AG09319 (cell line): ENCODE data around the gene RCAN2.
A peak's percentile ranks its signal among the peaks of the same experiment; 100 is the strongest.
"Not testable (repeated sequence)": the region's sequence is repeated elsewhere in the genome, so short reads cannot be mapped to it uniquely, and the experiment has no call there.

Experiments
- DNase-seq: peaks from one replicate; pipeline ENCODE4 v3.0.0-alpha.2; 2010; ENCODE audit warnings: low read depth; ENCODE audit errors: extremely low read depth
- CTCF ChIP-seq: IDR thresholded peaks from 2 replicates; pipeline ENCODE4 v1.5.1; 2011; ENCODE audit warnings: low read depth, mild to moderate bottlenecking, inconsistent platforms, low read length, moderate library complexity

RCAN2 gene

GRCh38 chr6:46414398-46414797 is 76.9 kb downstream of the RCAN2 start:
- DNase-seq = no peak
- TF ChIP-seq CTCF = no peak

GRCh38 chr6:46412662-46413061 is 78.6 kb downstream of the RCAN2 start:
- no peak; the same call in 1 of the 2 replicates for TF ChIP-seq CTCF
- DNase-seq = no peak

DNA sequence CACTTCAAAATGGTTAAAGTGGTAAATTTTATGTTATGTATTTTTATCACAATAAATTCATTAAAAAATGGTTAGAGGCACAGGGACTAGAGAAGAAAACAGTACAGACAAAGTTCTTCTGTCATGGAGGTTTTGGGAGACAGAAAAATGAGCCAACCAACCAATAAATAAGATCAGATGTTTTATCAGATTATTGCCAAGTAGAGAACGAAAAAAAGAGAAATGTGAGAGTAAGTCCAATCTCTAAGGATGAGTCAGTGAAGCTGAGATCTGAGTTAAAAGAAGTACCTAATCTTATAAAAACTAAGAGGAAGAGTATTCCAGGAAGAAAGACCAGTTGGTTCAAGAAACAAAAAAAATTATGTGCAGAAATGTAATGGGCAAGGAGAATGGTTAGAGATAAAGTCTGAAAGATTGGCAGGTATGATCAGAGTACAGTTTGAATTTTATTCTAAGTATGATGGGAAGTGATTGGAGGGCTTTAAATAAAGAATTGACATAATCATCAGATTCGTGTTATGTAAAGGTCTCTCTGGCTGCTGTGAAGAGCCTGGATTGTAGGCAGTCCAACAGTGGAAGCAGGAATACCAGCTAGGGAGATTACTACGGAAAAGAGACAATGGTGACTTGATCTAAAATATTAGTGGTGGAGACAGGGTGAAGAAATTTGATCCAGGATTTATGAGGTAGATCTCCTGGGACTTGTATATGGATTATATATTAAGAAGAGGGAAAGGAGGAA is 79.6 kb downstream of the RCAN2 start:
- no peak for TF ChIP-seq CTCF
- no peak for DNase-seq

DNA sequence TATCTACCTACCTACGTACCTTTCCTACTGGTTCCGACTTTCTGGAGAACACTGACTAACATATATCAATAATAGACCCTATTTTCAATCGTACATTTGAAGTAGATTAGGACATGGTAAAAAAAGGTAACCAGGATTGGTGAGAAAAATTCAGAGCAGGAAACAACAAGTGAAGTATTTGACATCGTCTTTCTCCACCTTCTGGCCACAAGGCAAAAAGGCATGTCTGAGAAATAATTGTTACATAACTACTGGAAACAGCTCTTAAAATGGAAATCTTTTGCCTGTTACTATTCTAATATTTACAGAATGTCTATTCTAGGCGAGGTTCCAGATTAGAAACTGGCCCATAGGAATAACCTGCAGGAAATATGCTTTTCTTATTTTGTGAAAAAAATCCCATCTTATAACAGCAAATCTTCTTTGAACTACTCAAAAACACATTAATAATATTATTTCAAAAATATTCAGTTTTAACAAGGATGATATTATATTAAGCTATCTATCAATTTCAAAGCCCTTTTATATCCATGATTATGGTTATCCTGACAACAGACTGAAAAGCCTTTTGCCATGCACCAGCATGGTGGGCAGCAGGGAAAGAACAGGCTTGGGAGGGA is 80.8 kb downstream of the RCAN2 start:
- peak; percentile 14 for DNase-seq
- peak; percentile 72 for TF ChIP-seq CTCF

- TF ChIP-seq CTCF = no peak
- DNase-seq = no peak
Measured at GRCh38 chr6:46407776-46408530, 83.3 kb downstream of the RCAN2 start.

DNA sequence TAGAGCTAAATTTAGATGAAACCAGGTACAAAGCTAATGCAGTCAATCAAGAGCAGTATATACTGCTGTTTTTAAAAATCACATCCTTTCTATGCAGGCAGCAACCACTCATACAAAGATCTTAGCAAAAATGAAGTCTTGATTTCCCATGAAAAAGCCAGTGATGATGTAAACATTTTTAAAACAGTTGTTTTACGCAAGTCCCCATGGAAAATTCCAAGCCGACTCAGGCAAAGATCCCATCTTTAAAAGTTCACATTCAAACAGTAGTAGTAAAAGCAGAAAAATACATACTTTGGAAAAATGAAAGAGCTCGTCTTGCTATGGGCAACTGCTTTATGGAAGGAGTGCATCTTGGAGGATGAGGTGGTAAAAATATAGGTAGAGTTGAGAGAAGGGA is 84.0 kb downstream of the RCAN2 start:
- no peak for TF ChIP-seq CTCF
- DNase-seq = no peak

- not testable (repeated sequence) for DNase-seq
Measured at GRCh38 chr6:46405620-46406180, 85.5 kb downstream of the RCAN2 start.
